Activated CD8-positive, alpha-beta memory T cell treated with anti-CD3 and anti-CD28 coated beads, Interleukin-2, amount 50 U/mL, for 48 hours (primary cell): ENCODE results near the gene POU5F1.
"Not testable (repeated sequence)": the region's sequence is repeated elsewhere in the genome, so short reads cannot be mapped to it uniquely, and the experiment has no call there.

Experiments
- DNase-seq: peaks from one replicate; pipeline ENCODE4 v3.0.0-alpha.2; 2020

Gene POU5F1

GRCh38 chr6:31165064-31165832, 5.2 kb downstream of the POU5F1 start:
- DNase-seq: not testable (repeated sequence)

- DNase-seq: not testable (repeated sequence)
These were observed 5.9 kb downstream of the POU5F1 start for GRCh38 chr6:31164475-31165063.

- DNase-seq: no peak
These were observed 6.6 kb downstream of the POU5F1 start for GRCh38 chr6:31163922-31164321.

- DNase-seq: no peak
These were observed 7.9 kb downstream of the POU5F1 start for GRCh38 chr6:31162463-31163165.

GRCh38 chr6:31161216-31162126, 9.0 kb downstream of the POU5F1 start:
- no peak for DNase-seq

GRCh38 chr6:31158863-31159855, 11.3 kb downstream of the POU5F1 start:
- peak; percentile 66 for DNase-seq

GRCh38 chr6:31158140-31158862, 12.2 kb downstream of the POU5F1 start, which contains the start of gene TCF19:
TSS of gene TCF19 (plus strand) at chr6:31158589. CDS start at chr6:31159470, 881 bp downstream.
- peak; percentile 99 for DNase-seq

GRCh38 chr6:31157513-31158139, 12.9 kb downstream of the POU5F1 start, which contains the start of gene CCHCR1:
TSS of gene CCHCR1 (minus strand) at chr6:31157802. CDS start at chr6:31157600, 202 bp downstream.
- no peak for DNase-seq

- DNase-seq: no peak
These were observed 13.8 kb downstream of the POU5F1 start for GRCh38 chr6:31156641-31157040.

GRCh38 chr6:31154436-31154835, 16.0 kb downstream of the POU5F1 start:
- DNase-seq: no peak

GRCh38 chr6:31152781-31153180, 17.7 kb downstream of the POU5F1 start:
- no peak for DNase-seq

- no peak for DNase-seq
These were observed 20.5 kb downstream of the POU5F1 start for GRCh38 chr6:31149827-31150447.

GRCh38 chr6:31145386-31145785, 25.1 kb downstream of the POU5F1 start:
- no peak for DNase-seq

- DNase-seq: no peak
These were observed 25.5 kb downstream of the POU5F1 start for GRCh38 chr6:31144970-31145340.

- no peak for DNase-seq
These were observed 26.0 kb downstream of the POU5F1 start for GRCh38 chr6:31144296-31144969.

- no peak for DNase-seq
These were observed 27.3 kb downstream of the POU5F1 start for GRCh38 chr6:31143148-31143547.

GRCh38 chr6:31142361-31142761, 28.1 kb downstream of the POU5F1 start:
- no peak for DNase-seq

GRCh38 chr6:31140643-31141042, 29.8 kb downstream of the POU5F1 start:
- DNase-seq: no peak

GRCh38 chr6:31139599-31139998, 30.9 kb downstream of the POU5F1 start:
- DNase-seq: no peak
